ENCODE results near the gene ATP8B4.

GRCh38 chr15:50140983-50141382, 21.9 kb upstream of the ATP8B4 start:
- TF ChIP-seq CTCF (IDR thresholded peaks at IDR 0.05) (no peak), POLR2AphosphoS5 (IDR thresholded peaks at IDR 0.05; ENCODE audit: insufficient read depth in 1 of 2, low read depth in 1 of 2) (no peak)
